Measurements from ENCODE around the gene C14orf132. TPM values are rescaled to one million over a fixed set of nuclear protein-coding genes. Genes with fewer than 3 reads are reported as not detected.

The C14orf132 gene
- total RNA-seq, 4 donors from 2014 or later: 28.3 to 78.3 (median 59.2) TPM

DNA sequence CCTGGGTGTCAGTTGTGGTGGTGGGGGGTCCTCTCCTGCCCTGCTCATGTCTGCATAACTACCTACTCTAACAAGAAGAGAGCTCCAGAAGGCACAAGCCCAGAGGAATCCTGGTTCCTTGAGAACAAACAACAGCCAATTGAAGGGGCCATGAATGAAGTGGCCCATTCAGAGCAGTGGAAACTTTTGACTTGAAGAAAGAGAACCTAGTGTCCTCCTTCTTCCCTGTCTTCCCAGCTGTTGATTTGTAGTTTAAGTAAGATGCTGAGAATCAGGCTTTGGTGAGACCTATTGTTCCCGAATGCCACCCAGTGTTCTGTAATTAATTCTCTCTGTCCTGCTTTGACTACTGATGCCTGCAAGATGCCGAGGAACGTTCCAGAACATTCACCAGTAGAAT is 79.2 kb downstream of the C14orf132 start:
- Histone ChIP-seq H3K27ac (replicated peaks in 1 of 4) (no peak overlapping the region), H3K36me3 (no peaks in the 10 kb centered on the region), H3K27me3 (no peaks in the 10 kb centered on the region), H3K9me3 (no peaks in the 10 kb centered on the region), H3K4me3 (no peak overlapping the region), H3K4me1 (peaks cover 0 to 7% (median 2%) of the 10 kb centered on the region in 4 donors)
- TF ChIP-seq POLR2AphosphoS5 (IDR thresholded peaks at IDR 0.05): no peak
- no peak for TF ChIP-seq POLR2A (IDR thresholded peaks at IDR 0.05; ENCODE audit: low read depth)
- no peak for TF ChIP-seq EP300 (IDR thresholded peaks at IDR 0.05)
- TF ChIP-seq, protein P1, sequence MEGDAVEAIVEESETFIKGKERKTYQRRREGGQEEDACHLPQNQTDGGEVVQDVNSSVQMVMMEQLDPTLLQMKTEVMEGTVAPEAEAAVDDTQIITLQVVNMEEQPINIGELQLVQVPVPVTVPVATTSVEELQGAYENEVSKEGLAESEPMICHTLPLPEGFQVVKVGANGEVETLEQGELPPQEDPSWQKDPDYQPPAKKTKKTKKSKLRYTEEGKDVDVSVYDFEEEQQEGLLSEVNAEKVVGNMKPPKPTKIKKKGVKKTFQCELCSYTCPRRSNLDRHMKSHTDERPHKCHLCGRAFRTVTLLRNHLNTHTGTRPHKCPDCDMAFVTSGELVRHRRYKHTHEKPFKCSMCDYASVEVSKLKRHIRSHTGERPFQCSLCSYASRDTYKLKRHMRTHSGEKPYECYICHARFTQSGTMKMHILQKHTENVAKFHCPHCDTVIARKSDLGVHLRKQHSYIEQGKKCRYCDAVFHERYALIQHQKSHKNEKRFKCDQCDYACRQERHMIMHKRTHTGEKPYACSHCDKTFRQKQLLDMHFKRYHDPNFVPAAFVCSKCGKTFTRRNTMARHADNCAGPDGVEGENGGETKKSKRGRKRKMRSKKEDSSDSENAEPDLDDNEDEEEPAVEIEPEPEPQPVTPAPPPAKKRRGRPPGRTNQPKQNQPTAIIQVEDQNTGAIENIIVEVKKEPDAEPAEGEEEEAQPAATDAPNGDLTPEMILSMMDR (IDR thresholded peaks at IDR 0.05): no peak
- DNase-seq (ENCODE audit: extremely low spot score): no peak
- intact Hi-C loops (cut with DNase I): no loop called here
- 85% methylated on average over 3 of the region's 3 CpGs for WGBS

DNA sequence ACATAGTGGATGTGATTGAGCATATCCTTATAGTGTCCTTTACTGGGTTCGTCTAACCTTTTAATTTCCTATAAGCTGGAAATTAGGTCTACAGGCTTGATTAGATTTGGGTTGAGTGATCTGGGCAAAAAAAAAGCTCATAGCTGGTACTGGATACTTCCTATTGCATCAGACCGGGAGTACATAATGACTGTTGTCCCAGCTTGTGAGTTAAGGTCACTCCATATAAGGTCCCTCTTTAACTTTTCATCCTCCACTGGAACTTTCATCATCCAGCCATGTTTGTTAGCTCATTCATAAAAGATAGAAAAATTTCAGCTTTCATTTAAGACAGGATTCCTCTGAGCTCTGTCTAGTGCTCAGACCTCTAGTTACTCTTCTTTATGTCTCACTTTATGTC is 80.8 kb downstream of the C14orf132 start:
- WGBS: 71% methylated on average over 2 of the region's 2 CpGs
- no peaks in the 10 kb centered on the region for H3K36me3 ChIP-seq
- intact Hi-C loops (cut with DNase I): no loop called here
- H3K27ac ChIP-seq (replicated peaks in 1 of 4): no peak overlapping the region
- H3K9me3 ChIP-seq: no peaks in the 10 kb centered on the region
- TF ChIP-seq, protein P1 (IDR thresholded peaks at IDR 0.05): no peak
- TF ChIP-seq POLR2A (IDR thresholded peaks at IDR 0.05; ENCODE audit: low read depth) (no peak), POLR2AphosphoS5 (IDR thresholded peaks at IDR 0.05) (no peak), EP300 (IDR thresholded peaks at IDR 0.05) (no peak)
- no peak overlapping the region for H3K4me3 ChIP-seq
- DNase-seq (ENCODE audit: extremely low spot score): no peak
- no peaks in the 10 kb centered on the region for H3K27me3 ChIP-seq
- H3K4me1 ChIP-seq: peaks cover 0 to 7% (median 2%) of the 10 kb centered on the region in 4 donors

DNA sequence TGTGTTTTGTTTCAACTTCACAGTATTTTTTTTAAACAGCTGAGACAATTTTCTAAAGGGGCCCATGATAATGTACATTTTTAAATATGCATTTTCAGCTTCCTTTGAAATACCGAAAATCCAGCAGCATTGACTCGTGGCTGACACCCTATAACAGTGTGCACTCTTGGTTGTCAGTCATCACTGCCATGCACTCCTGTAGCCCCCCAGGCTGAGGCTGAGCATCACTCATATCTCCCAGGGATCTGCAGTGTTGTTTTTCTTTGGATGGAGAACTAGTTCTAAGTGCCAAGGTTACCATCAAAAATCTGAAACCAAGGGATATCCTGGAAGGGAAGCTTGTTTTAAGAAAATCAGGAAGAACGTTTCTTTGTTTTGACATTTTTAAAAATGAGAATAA is 81.2 kb downstream of the C14orf132 start:
- no peak overlapping the region for H3K27ac ChIP-seq (replicated peaks in 1 of 4)
- no peak overlapping the region for H3K4me3 ChIP-seq
- TF ChIP-seq POLR2AphosphoS5 (IDR thresholded peaks at IDR 0.05) (no peak), EP300 (IDR thresholded peaks at IDR 0.05) (no peak), POLR2A (IDR thresholded peaks at IDR 0.05; ENCODE audit: low read depth) (no peak)
- TF ChIP-seq, protein P1 (IDR thresholded peaks at IDR 0.05): no peak
- 54% methylated on average over 3 of the region's 3 CpGs for WGBS
- H3K4me1 ChIP-seq: peaks cover 0 to 9% (median 4%) of the 10 kb centered on the region in 4 donors
- intact Hi-C loops (cut with DNase I): no loop called here
- no peaks in the 10 kb centered on the region for H3K9me3 ChIP-seq
- no peak for DNase-seq (ENCODE audit: extremely low spot score)
- no peaks in the 10 kb centered on the region for H3K27me3 ChIP-seq
- H3K36me3 ChIP-seq: no peaks in the 10 kb centered on the region

DNA sequence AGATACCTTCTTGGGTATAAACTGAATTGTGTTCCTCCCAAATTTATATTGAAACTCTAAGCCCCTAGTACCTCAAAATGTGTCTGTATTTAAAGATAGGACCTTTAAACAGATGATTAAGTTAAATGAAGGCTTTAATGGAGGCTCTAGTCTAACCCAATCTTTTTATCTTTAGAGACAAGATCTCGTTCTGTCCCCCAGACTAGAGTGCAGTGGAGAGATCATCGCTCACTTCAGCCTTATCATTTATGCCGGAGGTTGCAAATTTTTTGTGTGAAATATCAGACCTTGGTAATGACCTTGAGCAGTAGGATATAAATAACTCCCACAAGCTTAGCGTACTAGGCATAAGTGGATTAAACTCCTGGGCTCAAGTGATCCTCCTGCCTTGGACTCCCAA is 81.8 kb downstream of the C14orf132 start:
- WGBS: 87% methylated on average over 4 of the region's 4 CpGs
- Histone ChIP-seq H3K27ac (replicated peaks in 1 of 4) (no peak overlapping the region), H3K27me3 (no peaks in the 10 kb centered on the region), H3K9me3 (no peaks in the 10 kb centered on the region), H3K4me1 (peaks cover 0 to 14% (median 10%) of the 10 kb centered on the region in 4 donors), H3K4me3 (no peak overlapping the region), H3K36me3 (no peaks in the 10 kb centered on the region)
- intact Hi-C loops (cut with DNase I): no loop called here
- no peak for DNase-seq (ENCODE audit: extremely low spot score)
- no peak for TF ChIP-seq EP300 (IDR thresholded peaks at IDR 0.05)

DNA sequence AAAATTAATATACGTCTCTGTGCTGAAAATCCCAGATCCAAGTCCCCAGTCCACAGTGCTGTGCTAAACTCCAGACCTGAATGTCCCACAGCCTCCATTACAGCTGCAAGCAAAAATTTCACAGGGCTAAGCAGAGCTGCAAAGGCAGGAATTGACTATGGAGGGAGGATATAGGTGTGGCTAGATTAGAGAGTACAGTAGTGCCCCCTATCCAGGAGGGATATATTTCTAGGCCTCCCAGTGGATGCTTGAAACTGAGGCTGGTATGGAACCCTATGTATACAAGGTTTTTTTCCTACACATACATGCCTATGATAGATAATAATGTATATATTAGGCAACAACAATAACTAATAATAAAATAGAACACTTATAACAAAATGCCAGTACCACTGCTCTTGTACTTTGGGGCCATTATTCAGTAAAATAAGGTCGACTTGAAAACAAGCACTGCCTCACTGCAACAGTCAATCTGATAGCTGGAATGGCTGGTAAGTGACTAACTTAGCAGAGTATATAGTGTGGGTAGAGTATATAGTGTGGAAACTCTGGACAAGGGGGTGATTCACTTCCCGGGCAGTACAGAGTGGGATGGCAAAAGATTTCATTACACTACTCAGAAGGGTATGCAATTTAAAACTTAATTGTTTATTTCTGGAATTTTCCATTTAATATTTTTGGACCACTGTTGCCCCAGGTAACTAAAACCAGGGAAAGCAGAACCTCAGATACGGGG is 82.7 kb downstream of the C14orf132 start:
- H3K27me3 ChIP-seq: no peaks in the 10 kb centered on the region
- TF ChIP-seq POLR2AphosphoS5 (IDR thresholded peaks at IDR 0.05) (no peak), POLR2A (IDR thresholded peaks at IDR 0.05; ENCODE audit: low read depth) (no peak), EP300 (IDR thresholded peaks at IDR 0.05) (no peak)
- TF ChIP-seq, protein P1 (IDR thresholded peaks at IDR 0.05): no peak
- H3K27ac ChIP-seq (replicated peaks in 1 of 4): no peak overlapping the region
- 80% methylated on average over 4 of the region's 4 CpGs for WGBS
- no peaks in the 10 kb centered on the region for H3K9me3 ChIP-seq
- no peaks in the 10 kb centered on the region for H3K36me3 ChIP-seq
- intact Hi-C loops (cut with DNase I): no loop called here
- peaks cover 0 to 19% (median 13%) of the 10 kb centered on the region in 4 donors for H3K4me1 ChIP-seq
- H3K4me3 ChIP-seq: no peak overlapping the region
- DNase-seq (ENCODE audit: extremely low spot score): no peak

All from esophagus muscularis mucosa (tissue), 4 donors.